ENCODE data around the gene CEP85L.

The CEP85L gene

DNA sequence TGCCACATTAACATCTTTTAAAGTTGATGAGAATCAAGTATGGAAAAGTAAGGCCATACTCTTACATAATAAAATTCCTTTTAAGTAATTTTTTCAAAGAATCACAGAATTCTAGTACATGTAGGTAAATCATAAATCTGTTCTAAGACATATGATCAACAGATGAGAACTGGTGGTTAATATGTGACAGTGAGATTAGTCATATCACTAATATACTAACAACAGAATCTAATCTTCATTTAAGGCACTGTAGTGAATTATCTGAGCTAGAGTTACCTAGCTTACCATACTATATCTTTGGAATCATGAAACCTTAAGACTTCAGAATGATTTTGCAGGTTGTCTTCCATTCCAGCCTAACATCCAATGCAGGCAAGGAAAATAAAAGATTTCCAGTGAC lies 91.7 kb downstream of the CEP85L start:
- TF ChIP-seq CSDC2 (CRISPR knock-in tag; IDR thresholded peaks at IDR 0.05) (no peak), RARB (CRISPR knock-in tag; IDR thresholded peaks at IDR 0.05) (no peak), BACH2 (CRISPR knock-in tag; IDR thresholded peaks at IDR 0.05; ENCODE audit: borderline replicate concordance) (no peak), ZNF565 (CRISPR knock-in tag; conservative IDR thresholded peaks at IDR 0.05; ENCODE audit: low read depth) (no peak), ZFP3 (CRISPR knock-in tag; IDR thresholded peaks at IDR 0.05) (no peak), ZNF70 (CRISPR knock-in tag; IDR thresholded peaks at IDR 0.05) (no peak), ARNTL (CRISPR knock-in tag; IDR thresholded peaks at IDR 0.05; ENCODE audit: borderline replicate concordance, low read depth) (no peak), PPARA (CRISPR knock-in tag; IDR thresholded peaks at IDR 0.05; ENCODE audit: borderline replicate concordance) (no peak), TCF4 (CRISPR knock-in tag; IDR thresholded peaks at IDR 0.05; ENCODE audit: borderline replicate concordance) (no peak), SNAI2 (CRISPR knock-in tag; IDR thresholded peaks at IDR 0.05) (no peak), ZFP30 (CRISPR knock-in tag; IDR thresholded peaks at IDR 0.05) (no peak), ZNF8 (CRISPR knock-in tag; IDR thresholded peaks at IDR 0.05) (no peak), ZC3H10 (CRISPR knock-in tag; IDR thresholded peaks at IDR 0.05) (no peak), ISL1 (CRISPR knock-in tag; IDR thresholded peaks at IDR 0.05) (no peak)
- TF ChIP-seq, protein P1, sequence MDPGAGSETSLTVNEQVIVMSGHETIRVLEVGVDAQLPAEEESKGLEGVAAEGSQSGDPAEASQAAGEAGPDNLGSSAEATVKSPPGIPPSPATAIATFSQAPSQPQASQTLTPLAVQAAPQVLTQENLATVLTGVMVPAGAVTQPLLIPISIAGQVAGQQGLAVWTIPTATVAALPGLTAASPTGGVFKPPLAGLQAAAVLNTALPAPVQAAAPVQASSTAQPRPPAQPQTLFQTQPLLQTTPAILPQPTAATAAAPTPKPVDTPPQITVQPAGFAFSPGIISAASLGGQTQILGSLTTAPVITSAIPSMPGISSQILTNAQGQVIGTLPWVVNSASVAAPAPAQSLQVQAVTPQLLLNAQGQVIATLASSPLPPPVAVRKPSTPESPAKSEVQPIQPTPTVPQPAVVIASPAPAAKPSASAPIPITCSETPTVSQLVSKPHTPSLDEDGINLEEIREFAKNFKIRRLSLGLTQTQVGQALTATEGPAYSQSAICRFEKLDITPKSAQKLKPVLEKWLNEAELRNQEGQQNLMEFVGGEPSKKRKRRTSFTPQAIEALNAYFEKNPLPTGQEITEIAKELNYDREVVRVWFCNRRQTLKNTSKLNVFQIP (CRISPR knock-in tag; IDR thresholded peaks at IDR 0.05; ENCODE audit: borderline replicate concordance, low read depth) = no peak
- TF ChIP-seq, protein P2, sequence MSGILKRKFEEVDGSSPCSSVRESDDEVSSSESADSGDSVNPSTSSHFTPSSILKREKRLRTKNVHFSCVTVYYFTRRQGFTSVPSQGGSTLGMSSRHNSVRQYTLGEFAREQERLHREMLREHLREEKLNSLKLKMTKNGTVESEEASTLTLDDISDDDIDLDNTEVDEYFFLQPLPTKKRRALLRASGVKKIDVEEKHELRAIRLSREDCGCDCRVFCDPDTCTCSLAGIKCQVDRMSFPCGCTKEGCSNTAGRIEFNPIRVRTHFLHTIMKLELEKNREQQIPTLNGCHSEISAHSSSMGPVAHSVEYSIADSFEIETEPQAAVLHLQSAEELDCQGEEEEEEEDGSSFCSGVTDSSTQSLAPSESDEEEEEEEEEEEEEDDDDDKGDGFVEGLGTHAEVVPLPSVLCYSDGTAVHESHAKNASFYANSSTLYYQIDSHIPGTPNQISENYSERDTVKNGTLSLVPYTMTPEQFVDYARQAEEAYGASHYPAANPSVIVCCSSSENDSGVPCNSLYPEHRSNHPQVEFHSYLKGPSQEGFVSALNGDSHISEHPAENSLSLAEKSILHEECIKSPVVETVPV (CRISPR knock-in tag; IDR thresholded peaks at IDR 0.05) = no peak
- TF ChIP-seq, protein P3, sequence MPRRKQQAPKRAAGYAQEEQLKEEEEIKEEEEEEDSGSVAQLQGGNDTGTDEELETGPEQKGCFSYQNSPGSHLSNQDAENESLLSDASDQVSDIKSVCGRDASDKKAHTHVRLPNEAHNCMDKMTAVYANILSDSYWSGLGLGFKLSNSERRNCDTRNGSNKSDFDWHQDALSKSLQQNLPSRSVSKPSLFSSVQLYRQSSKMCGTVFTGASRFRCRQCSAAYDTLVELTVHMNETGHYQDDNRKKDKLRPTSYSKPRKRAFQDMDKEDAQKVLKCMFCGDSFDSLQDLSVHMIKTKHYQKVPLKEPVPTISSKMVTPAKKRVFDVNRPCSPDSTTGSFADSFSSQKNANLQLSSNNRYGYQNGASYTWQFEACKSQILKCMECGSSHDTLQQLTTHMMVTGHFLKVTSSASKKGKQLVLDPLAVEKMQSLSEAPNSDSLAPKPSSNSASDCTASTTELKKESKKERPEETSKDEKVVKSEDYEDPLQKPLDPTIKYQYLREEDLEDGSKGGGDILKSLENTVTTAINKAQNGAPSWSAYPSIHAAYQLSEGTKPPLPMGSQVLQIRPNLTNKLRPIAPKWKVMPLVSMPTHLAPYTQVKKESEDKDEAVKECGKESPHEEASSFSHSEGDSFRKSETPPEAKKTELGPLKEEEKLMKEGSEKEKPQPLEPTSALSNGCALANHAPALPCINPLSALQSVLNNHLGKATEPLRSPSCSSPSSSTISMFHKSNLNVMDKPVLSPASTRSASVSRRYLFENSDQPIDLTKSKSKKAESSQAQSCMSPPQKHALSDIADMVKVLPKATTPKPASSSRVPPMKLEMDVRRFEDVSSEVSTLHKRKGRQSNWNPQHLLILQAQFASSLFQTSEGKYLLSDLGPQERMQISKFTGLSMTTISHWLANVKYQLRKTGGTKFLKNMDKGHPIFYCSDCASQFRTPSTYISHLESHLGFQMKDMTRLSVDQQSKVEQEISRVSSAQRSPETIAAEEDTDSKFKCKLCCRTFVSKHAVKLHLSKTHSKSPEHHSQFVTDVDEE (CRISPR knock-in tag; IDR thresholded peaks at IDR 0.05) = no peak
- TF ChIP-seq, protein P4, sequence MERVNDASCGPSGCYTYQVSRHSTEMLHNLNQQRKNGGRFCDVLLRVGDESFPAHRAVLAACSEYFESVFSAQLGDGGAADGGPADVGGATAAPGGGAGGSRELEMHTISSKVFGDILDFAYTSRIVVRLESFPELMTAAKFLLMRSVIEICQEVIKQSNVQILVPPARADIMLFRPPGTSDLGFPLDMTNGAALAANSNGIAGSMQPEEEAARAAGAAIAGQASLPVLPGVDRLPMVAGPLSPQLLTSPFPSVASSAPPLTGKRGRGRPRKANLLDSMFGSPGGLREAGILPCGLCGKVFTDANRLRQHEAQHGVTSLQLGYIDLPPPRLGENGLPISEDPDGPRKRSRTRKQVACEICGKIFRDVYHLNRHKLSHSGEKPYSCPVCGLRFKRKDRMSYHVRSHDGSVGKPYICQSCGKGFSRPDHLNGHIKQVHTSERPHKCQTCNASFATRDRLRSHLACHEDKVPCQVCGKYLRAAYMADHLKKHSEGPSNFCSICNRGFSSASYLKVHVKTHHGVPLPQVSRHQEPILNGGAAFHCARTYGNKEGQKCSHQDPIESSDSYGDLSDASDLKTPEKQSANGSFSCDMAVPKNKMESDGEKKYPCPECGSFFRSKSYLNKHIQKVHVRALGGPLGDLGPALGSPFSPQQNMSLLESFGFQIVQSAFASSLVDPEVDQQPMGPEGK (CRISPR knock-in tag; IDR thresholded peaks at IDR 0.05; ENCODE audit: borderline replicate concordance) = no peak
- TF ChIP-seq, protein P5, sequence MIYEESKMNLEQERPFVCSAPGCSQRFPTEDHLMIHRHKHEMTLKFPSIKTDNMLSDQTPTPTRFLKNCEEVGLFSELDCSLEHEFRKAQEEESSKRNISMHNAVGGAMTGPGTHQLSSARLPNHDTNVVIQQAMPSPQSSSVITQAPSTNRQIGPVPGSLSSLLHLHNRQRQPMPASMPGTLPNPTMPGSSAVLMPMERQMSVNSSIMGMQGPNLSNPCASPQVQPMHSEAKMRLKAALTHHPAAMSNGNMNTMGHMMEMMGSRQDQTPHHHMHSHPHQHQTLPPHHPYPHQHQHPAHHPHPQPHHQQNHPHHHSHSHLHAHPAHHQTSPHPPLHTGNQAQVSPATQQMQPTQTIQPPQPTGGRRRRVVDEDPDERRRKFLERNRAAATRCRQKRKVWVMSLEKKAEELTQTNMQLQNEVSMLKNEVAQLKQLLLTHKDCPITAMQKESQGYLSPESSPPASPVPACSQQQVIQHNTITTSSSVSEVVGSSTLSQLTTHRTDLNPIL (CRISPR knock-in tag; IDR thresholded peaks at IDR 0.05; ENCODE audit: low read depth) = no peak
- 0 out of 3 replicates have a peak, but pooled peaks have one; percentile 19 for ATAC-seq

DNA sequence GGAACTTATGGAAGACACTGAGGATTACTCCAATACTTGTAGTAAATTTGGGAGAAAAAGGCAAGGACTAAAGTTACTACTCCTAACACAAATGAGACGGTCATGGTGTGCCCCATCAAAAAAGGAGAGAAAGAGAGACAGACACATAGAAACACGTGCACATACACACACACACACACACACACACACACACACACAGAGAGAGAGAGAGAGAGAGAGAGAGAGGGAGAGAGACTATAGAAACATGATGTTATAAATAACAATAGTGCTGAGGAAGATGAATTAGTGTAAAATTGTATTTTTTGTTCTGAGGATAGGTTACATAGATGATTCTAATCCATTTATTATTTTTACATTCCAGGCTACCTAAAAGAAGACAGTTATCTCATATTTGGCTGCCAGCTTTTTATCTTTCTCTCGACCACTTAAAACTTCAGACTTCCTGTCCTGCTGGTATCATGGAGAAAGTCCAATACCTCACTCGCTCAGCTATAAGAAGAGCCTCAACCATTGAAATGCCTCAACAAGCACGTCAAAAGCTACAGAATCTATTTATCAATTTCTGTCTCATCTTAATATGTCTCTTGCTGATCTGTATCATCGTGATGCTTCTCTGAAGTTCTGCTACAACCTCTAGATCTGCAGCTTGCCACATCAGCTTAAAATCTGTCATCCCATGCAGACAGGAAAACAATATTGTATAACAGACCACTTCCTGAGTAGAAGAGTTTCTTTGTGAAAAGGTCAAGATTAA lies 92.8 kb downstream of the CEP85L start:
- ATAC-seq = peak; percentile 66

DNA sequence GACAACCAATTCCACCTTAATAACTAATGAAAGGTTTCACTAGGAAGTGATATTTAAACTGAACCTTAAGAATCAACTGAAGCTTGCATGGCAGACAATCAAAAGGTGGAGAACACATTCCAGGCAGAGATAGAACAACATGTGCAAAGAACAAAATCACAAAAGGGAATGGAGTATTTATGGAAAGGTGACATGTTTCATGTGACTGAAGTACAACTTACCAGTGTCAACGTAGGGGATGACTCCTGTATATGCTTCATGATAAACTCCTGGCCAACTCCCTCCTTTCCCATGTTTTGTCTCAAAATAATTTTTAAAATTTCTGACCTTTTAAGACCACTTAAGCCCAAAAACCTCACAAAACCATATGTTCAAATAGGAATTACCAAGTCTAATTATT lies 96.7 kb downstream of the CEP85L start:
- ATAC-seq = no peak
- TF ChIP-seq, protein P3 (CRISPR knock-in tag; IDR thresholded peaks at IDR 0.05) = no peak
- TF ChIP-seq ZFP30 (CRISPR knock-in tag; IDR thresholded peaks at IDR 0.05) (no peak), OSR1 (CRISPR knock-in tag; IDR thresholded peaks at IDR 0.05) (no peak), ARNTL (CRISPR knock-in tag; IDR thresholded peaks at IDR 0.05; ENCODE audit: borderline replicate concordance, low read depth) (no peak), GLIS3 (CRISPR knock-in tag; IDR thresholded peaks at IDR 0.05) (no peak), PPARA (CRISPR knock-in tag; IDR thresholded peaks at IDR 0.05; ENCODE audit: borderline replicate concordance) (no peak), ZC3H10 (CRISPR knock-in tag; IDR thresholded peaks at IDR 0.05) (no peak), ESRRG (CRISPR knock-in tag; IDR thresholded peaks at IDR 0.05) (no peak), ZNF8 (CRISPR knock-in tag; IDR thresholded peaks at IDR 0.05) (no peak), ZFP3 (CRISPR knock-in tag; IDR thresholded peaks at IDR 0.05) (no peak), ISL1 (CRISPR knock-in tag; IDR thresholded peaks at IDR 0.05) (no peak), CSDC2 (CRISPR knock-in tag; IDR thresholded peaks at IDR 0.05) (no peak)
- TF ChIP-seq, protein P4 (CRISPR knock-in tag; IDR thresholded peaks at IDR 0.05; ENCODE audit: borderline replicate concordance) = no peak

More for the DNA sequence above, 92.8 kb downstream of the CEP85L start:
- TF ChIP-seq ZNF70 (CRISPR knock-in tag; IDR thresholded peaks at IDR 0.05) (no peak), SNAI2 (CRISPR knock-in tag; IDR thresholded peaks at IDR 0.05) (no peak), TCF4 (CRISPR knock-in tag; IDR thresholded peaks at IDR 0.05; ENCODE audit: borderline replicate concordance) (no peak), ZFP3 (CRISPR knock-in tag; IDR thresholded peaks at IDR 0.05) (no peak)
